Stomach (tissue), 19 donors: Measurements from ENCODE around the gene PYDC2. TPM values are rescaled to one million over a fixed set of nuclear protein-coding genes. Genes with fewer than 3 reads are reported as not detected.

Source experiments
- DNase-seq, 2 donors: peaks; one replicate each; pipeline versions ENCODE4 v3.0.0 to v3.0.0-alpha.2; 2013 to 2019
- H3K27ac ChIP-seq, 5 donors: fragments of 200-600 bp in 4 of 5; sonication (generic) in 4 of 5; one replicate each; pipeline ENCODE4 v1.5.1; 2013 to 2019; ENCODE audit warnings: mild to moderate bottlenecking in 1 of 5, moderate library complexity in 1 of 5
- H3K27me3 ChIP-seq, 3 donors: fragments of 200-600 bp; sonication (generic); one replicate each; pipeline ENCODE4 v1.5.1; 2017 to 2019; ENCODE audit warnings: mixed run types in 1 of 3
- H3K36me3 ChIP-seq, 4 donors: fragments of 200-600 bp; sonication (generic); 1 replicate in 3 of 4; 2 replicates in 1 of 4; pipeline ENCODE4 v1.5.1; 2016 to 2019
- H3K4me1 ChIP-seq, 4 donors: fragments of 200-600 bp; sonication (generic); one replicate each; pipeline ENCODE4 v1.5.1; 2016 to 2019
- H3K4me3 ChIP-seq, 4 donors: fragments of 200-600 bp; sonication (generic) in 3 of 4; one replicate each; pipeline ENCODE4 v1.5.1; 2016 to 2019; ENCODE audit warnings: mild to moderate bottlenecking in 1 of 4
- H3K9me3 ChIP-seq, 4 donors: fragments of 200-600 bp; sonication (generic); one replicate each; pipeline ENCODE4 v1.5.1; 2016 to 2019
- CTCF ChIP-seq, 7 experiments: fragments of 450-650 bp in 4 of 7; fragments of 200-600 bp in 3 of 7; sonication (generic) in 3 of 7; IDR thresholded peaks; one replicate each; pipeline ENCODE4 v1.5.1; 2016 to 2019; ENCODE audit warnings: antibody characterized with exemption in 7 of 7, control low read depth in 2 of 7, mild to moderate bottlenecking in 1 of 7
- EP300 ChIP-seq: sonication (generic); formaldehyde crosslinking; IDR thresholded peaks from one replicate; pipeline ENCODE4 v1.6.1; 2017; ENCODE audit warnings: antibody characterized with exemption
- POLR2A ChIP-seq, 4 donors: fragments of 450-650 bp; IDR thresholded peaks; one replicate each; pipeline ENCODE4 v1.6.1; 2016; ENCODE audit warnings: antibody characterized with exemption in 4 of 4, control low read depth in 2 of 4, mild to moderate bottlenecking in 1 of 4, moderate library complexity in 1 of 4
- POLR2AphosphoS5 ChIP-seq, 3 donors: sonication (generic); formaldehyde crosslinking; IDR thresholded peaks; one replicate each; pipeline ENCODE4 v1.6.1; 2016; ENCODE audit warnings: antibody characterized with exemption in 3 of 3
- WGBS, 5 donors: extraction: QIAGEN DNeasy Blood & Tissue Kit in 3 of 5; methylation state at CpG; one replicate each; pipeline versions ENCODE4 v1.1.5 to v1.1.7; 2013 to 2018; 5-methylcytosine and 5-hydroxymethylcytosine counted together
- intact Hi-C: fragments of 100-400 bp; cut with DNase I; formaldehyde crosslinking; loops from one replicate; pipeline ENCODE4 v1.15.1; 2023; ENCODE audit warnings: low total_unique reads
- long read RNA-seq, 10 donors: transcript quantifications; one replicate each; lab custom pipeline, GENCODE V29; 2026
- polyA plus RNA-seq, 3 donors: library from polyadenylated mRNA; stranded (reverse); fragments of 200-250 nt; gene quantifications; one replicate each; pipeline ENCODE4 v1.2.3, GENCODE V29; 2013
- total RNA-seq, 5 donors: library from RNA; depleted of rRNA; stranded (reverse); fragments of >200 nt; gene quantifications; one replicate each; pipeline versions ENCODE4 v1.1.0 to v1.2.3, GENCODE V29; 2014 to 2016
- donor health status: healthy with polysubstance abuse.
- donor health status: Bipolar disorder and iron deficiency.
- donor health status: healthy.

PYDC2 gene
- total RNA-seq: not detected
- polyA plus RNA-seq: not detected
- long read RNA-seq, donor 1: 0 reads
- long read RNA-seq, donor 2: 0 reads
- long read RNA-seq, donor 3: 0 reads
- long read RNA-seq, donor 4: 0 reads
- long read RNA-seq, donor 5: 0 reads
- long read RNA-seq, donor 6: 0 reads
- long read RNA-seq, donor 7: 0 reads
- long read RNA-seq, donor 8: 0 reads
- long read RNA-seq, donor 9: 0 reads
- long read RNA-seq, donor 10: 0 reads

GRCh38 chr3:191461113-191461595 lies at the start of gene PYDC2:
Gene PYDC2, plus strand, starts transcription at chr3:191461163. Its CDS starts 0 bp downstream, at chr3:191461163.
- H3K27ac ChIP-seq: no peak within 1 kb of the TSS
- H3K27me3 ChIP-seq: no peaks in the 10 kb centered on the region
- WGBS, 5 donors: 53 to 86% (median 75%) methylated on average over 3 of the region's 3 CpGs
- intact Hi-C loops: no loop called here
- TF ChIP-seq POLR2A (IDR thresholded peaks at IDR 0.05) (no peak), POLR2AphosphoS5 (IDR thresholded peaks at IDR 0.05) (no peak), EP300 (no peak)
- H3K4me1 ChIP-seq: no peaks in the 10 kb centered on the region
- H3K36me3 ChIP-seq: no peaks in the 10 kb centered on the region
- DNase-seq: no peak
- H3K4me3 ChIP-seq: no peak within 1 kb of the TSS
- no peaks in the 10 kb centered on the region for H3K9me3 ChIP-seq

GRCh38 chr3:191412759-191413158 lies 48.2 kb upstream of the PYDC2 start:
- Histone ChIP-seq H3K27ac (no peak overlapping the region), H3K9me3 (peaks cover 0 to 20% (median 3%) of the 10 kb centered on the region in 4 donors), H3K27me3 (no peaks in the 10 kb centered on the region), H3K4me3 (no peak overlapping the region), H3K4me1 (no peaks in the 10 kb centered on the region), H3K36me3 (no peaks in the 10 kb centered on the region)
- peak in 1 of 2 donors; percentile 8 for DNase-seq
- intact Hi-C loops: loop anchor here (10.0 kb wide), 1 partner anchor 1032 kb away; no protein-coding TSS in a partner anchor
- no peak for TF ChIP-seq POLR2A (IDR thresholded peaks at IDR 0.05)
- TF ChIP-seq EP300: no peak
- TF ChIP-seq POLR2AphosphoS5 (IDR thresholded peaks at IDR 0.05): no peak
- no peak for TF ChIP-seq CTCF (IDR thresholded peaks at IDR 0.05)
- WGBS, 5 donors: 75 to 90% (median 82%) methylated on average over 1 of the region's 1 CpG

- Histone ChIP-seq H3K36me3 (no peaks in the 10 kb centered on the region), H3K4me3 (no peak overlapping the region), H3K9me3 (peaks cover 0 to 16% (median 3%) of the 10 kb centered on the region in 4 donors), H3K27me3 (no peaks in the 10 kb centered on the region), H3K27ac (no peak overlapping the region), H3K4me1 (no peaks in the 10 kb centered on the region)
- DNase-seq: no peak
- intact Hi-C loops: loop anchor here (10.0 kb wide), 1 partner anchor 1031 kb away; no protein-coding TSS in a partner anchor
- WGBS, 5 donors: 19 to 28% (median 24%) methylated on average over 2 of the region's 2 CpGs
- TF ChIP-seq POLR2AphosphoS5 (IDR thresholded peaks at IDR 0.05) (no peak), POLR2A (IDR thresholded peaks at IDR 0.05) (no peak), EP300 (no peak), CTCF (IDR thresholded peaks at IDR 0.05) (no peak)
Measured at GRCh38 chr3:191414286-191414685, 46.7 kb upstream of the PYDC2 start.

- 87 to 98% (median 90%) methylated on average over 1 of the region's 1 CpG for WGBS, 5 donors
- Histone ChIP-seq H3K27me3 (no peaks in the 10 kb centered on the region), H3K4me3 (no peak overlapping the region), H3K9me3 (peaks cover 0 to 12% (median under 1%) of the 10 kb centered on the region in 4 donors), H3K36me3 (no peaks in the 10 kb centered on the region), H3K4me1 (no peaks in the 10 kb centered on the region), H3K27ac (no peak overlapping the region)
- no peak for DNase-seq
- no peak for TF ChIP-seq CTCF (IDR thresholded peaks at IDR 0.05)
- TF ChIP-seq EP300: no peak
- no peak for TF ChIP-seq POLR2AphosphoS5 (IDR thresholded peaks at IDR 0.05)
- TF ChIP-seq POLR2A (IDR thresholded peaks at IDR 0.05): no peak
- intact Hi-C loops: loop anchor here (10.0 kb wide), 1 partner anchor 1030 kb away; no protein-coding TSS in a partner anchor
Measured at GRCh38 chr3:191414732-191415131, 46.2 kb upstream of the PYDC2 start.

- Histone ChIP-seq H3K9me3 (peaks cover 0 to 3% (median 0%) of the 10 kb centered on the region in 4 donors), H3K4me1 (no peaks in the 10 kb centered on the region), H3K27me3 (no peaks in the 10 kb centered on the region), H3K4me3 (no peak overlapping the region), H3K27ac (no peak overlapping the region), H3K36me3 (no peaks in the 10 kb centered on the region)
- TF ChIP-seq CTCF (IDR thresholded peaks at IDR 0.05) (no peak), EP300 (no peak), POLR2AphosphoS5 (IDR thresholded peaks at IDR 0.05) (no peak), POLR2A (IDR thresholded peaks at IDR 0.05) (no peak)
- WGBS, 5 donors: 87 to 93% (median 89%) methylated on average over 9 of the region's 9 CpGs
- intact Hi-C loops: loop anchor here (10.0 kb wide), 1 partner anchor 1029 kb away; no protein-coding TSS in a partner anchor
- DNase-seq: no peak
Measured at GRCh38 chr3:191415566-191415965, 45.4 kb upstream of the PYDC2 start.
